Stimulated activated CD8-positive, alpha-beta memory T cell treated with anti-CD3 and anti-CD28 coated beads, Interleukin-4, amount 100 ng/mL, for 4 hours (primary cell): ENCODE results near the gene SFMBT1.

Experiments used
- DNase-seq, 2 donors: peaks; one replicate each; pipeline ENCODE4 v3.0.0-alpha.2; 2020; ENCODE audit warnings: low read depth in 2 of 2, low spot score in 1 of 2

Gene SFMBT1, protein sequence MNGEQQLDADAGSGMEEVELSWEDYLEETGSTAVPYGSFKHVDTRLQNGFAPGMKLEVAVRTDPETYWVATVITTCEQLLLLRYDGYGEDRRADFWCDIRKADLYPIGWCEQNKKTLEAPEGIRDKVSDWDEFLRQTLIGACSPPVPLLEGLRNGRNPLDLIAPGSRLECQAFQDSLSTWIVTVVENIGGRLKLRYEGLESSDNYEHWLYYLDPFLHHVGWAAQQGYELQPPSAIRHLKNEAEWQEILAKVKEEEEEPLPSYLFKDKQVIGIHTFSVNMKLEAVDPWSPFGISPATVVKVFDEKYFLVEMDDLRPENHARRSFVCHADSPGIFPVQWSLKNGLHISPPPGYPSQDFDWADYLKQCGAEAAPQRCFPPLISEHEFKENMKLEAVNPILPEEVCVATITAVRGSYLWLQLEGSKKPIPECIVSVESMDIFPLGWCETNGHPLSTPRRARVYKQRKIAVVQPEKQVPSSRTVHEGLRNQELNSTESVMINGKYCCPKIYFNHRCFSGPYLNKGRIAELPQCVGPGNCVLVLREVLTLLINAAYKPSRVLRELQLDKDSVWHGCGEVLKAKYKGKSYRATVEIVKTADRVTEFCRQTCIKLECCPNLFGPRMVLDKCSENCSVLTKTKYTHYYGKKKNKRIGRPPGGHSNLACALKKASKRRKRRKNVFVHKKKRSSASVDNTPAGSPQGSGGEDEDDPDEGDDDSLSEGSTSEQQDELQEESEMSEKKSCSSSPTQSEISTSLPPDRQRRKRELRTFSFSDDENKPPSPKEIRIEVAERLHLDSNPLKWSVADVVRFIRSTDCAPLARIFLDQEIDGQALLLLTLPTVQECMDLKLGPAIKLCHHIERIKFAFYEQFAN

GRCh38 chr3:53045518-53046170 is at the start of gene SFMBT1:
TSS of gene SFMBT1 (minus strand) at chr3:53046073. CDS start at chr3:52969128, 76,945 bp downstream.
- peak; percentile 35 to 67 for DNase-seq

DNA sequence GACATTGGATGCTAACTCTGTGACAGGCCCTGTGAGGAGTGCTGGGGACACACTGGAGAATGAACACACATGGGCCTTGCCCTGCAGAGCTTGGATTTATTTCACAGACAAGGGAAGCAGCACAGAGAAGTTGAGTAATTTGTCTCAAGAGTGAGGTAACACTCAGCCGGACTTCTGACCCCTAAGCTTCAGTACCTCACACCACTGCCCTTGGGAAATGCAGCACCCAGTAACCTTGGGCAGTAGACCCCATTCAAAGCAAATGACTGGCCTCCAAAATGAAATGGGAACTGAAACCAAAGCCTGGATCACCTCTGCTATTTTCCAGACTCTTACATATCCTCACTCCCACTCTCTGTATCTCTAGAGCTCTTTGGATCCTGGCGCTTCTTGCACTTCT is 47.1 kb upstream of the SFMBT1 start:
- no peak for DNase-seq

DNA sequence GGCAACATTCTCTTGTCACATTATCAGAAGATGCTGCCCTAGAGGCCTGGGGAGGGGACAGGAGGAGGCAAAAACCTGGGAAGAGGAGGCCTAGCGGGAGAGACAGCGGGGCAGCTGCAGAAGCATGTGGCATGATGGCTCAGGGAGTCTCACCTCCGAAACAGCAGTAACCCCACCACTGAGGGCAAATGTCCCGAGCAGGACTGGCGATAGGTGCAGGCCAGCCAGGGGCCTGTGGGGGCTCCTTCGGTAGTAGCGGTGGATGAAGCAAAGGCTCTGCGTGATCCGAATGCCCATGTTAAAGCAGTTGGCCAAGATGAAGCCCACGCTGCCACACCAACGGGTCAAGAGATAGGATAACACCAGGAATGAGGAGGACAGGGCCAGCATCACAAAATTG is 46.3 kb upstream of the SFMBT1 start:
- DNase-seq, result no peak

GRCh38 chr3:53091011-53091410 is 45.1 kb upstream of the SFMBT1 start:
- DNase-seq, result no peak

GRCh38 chr3:53089511-53089910 is 43.6 kb upstream of the SFMBT1 start:
- DNase-seq, result no peak

DNA sequence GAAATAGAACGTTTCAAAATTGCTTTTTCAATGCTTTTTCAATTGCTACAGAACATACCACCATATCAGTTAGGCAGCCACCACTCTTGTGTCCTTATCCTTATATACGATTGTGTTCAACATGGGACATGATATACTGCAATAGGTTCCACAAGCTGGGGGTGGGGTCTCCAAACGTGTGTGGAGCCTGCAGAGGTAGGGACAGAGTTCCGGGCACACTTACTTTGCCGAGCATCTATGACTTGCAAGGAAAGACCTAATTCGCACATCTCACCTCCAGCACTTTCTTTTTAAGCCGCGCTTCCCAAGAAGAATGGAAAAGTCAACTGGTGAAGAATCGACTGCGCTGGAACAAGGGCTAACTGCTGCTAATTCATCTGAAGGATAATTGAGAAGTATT is 39.6 kb upstream of the SFMBT1 start:
- DNase-seq, result no peak

GRCh38 chr3:53084310-53085001 is 38.6 kb upstream of the SFMBT1 start:
- no peak for DNase-seq

GRCh38 chr3:53083949-53084309 is 38.1 kb upstream of the SFMBT1 start:
- DNase-seq, result no peak

- DNase-seq, result no peak
Observed at GRCh38 chr3:53083521-53083920, 37.6 kb upstream of the SFMBT1 start.

GRCh38 chr3:53082736-53083135 is 36.9 kb upstream of the SFMBT1 start:
- no peak for DNase-seq

DNA sequence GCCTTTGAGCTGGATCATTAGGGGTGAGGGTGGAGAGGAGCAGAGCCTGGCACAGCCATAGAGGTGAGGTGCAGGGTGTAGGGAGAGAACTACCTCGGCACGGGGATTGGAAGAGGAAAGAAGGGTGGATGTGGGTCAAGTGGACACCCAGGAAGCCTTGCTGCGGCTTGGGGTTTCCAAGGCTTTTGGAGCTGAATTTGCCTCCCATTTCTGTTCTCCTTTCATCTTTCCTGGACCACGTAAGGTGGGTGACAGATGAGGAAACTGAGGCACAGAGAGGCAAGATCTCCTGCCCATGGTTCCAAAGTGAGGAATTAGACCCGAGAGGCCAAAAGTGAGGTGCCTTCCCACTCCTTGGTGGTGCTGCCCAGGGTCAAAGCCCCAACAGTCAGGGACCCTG is 35.4 kb upstream of the SFMBT1 start:
- DNase-seq, result no peak

DNA sequence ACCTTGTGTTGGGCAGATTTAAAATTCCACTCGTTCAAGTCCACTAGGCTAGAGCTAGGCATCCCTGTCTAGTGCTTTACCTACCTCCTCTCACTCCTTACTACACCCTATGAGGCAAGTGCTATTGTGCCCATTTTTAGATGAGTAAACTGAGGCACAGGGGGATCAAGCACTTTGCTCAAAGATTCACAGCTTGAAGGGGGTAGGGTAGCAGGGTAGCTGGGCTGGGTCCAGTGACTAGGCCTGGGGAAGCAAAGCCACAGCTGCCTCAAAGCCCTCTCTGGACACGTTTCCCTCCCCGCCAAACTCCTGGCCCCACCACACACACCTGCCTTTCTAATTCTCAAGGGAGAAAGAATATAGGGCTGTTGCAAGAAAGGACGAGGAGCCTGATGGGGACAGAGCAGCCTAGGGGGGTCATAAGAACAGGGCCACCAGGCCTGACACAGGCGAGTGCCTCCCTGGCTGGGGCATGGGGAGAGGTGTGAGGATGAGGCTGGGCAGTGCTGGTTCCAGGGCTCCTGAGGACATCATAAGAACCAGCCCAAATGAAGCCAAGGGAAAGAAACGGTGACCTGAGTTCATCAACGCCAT is 34.8 kb upstream of the SFMBT1 start:
- no peak for DNase-seq

GRCh38 chr3:53079791-53080555 is 34.1 kb upstream of the SFMBT1 start:
- DNase-seq, result no peak

DNA sequence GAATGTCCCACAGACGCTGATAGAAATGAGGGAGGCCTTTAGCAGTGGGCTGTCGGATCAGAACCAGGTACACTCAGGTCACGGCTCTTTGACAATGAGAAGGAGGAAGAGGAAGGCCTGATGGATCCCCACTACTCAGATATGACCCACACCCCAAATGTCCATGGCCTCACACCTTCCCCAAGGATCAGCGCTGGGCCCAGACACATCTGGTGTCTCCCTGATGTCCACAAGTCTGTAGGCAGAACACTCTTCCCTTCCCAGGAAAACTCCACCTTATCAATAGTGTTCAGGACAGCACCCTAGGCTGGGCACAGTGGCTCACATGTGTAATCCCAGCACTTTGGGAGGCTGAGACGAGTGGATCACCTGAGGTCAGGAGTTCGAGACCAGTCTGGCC is 33.3 kb upstream of the SFMBT1 start:
- DNase-seq, result no peak

GRCh38 chr3:53078656-53079055 is 32.8 kb upstream of the SFMBT1 start:
- DNase-seq, result no peak

- DNase-seq, result no peak
Observed at GRCh38 chr3:53077476-53078220, 31.8 kb upstream of the SFMBT1 start.

- DNase-seq, result no peak
Observed at GRCh38 chr3:53075743-53076140, 29.9 kb upstream of the SFMBT1 start.

GRCh38 chr3:53074761-53075742 is 29.2 kb upstream of the SFMBT1 start:
- no peak for DNase-seq
